Measurements from ENCODE around the gene MTHFD2L.

MTHFD2L gene

GRCh38 chr4:74157154-74157553, 764 bp upstream of the MTHFD2L start:
- no peak for DNase-seq
- Histone ChIP-seq H3K9me3 (replicated peaks; ENCODE audit: insufficient read depth, low read length) (no peaks in the 10 kb centered on the region), H2AFZ (ENCODE audit: low read length) (peak overlapping the region; percentile 92), H3K79me2 (ENCODE audit: low read length) (peaks cover 39% of the 10 kb centered on the region), H3K36me3 (replicated peaks; ENCODE audit: insufficient read depth, low read length) (peaks cover 9% of the 10 kb centered on the region), H3K4me2 (ENCODE audit: low read depth, low read length) (peak overlapping the region; percentile 87), H3F3A (ENCODE audit: insufficient read depth, low read length) (no peaks in the 10 kb centered on the region), H3K27me3 (replicated peaks; ENCODE audit: insufficient read depth, low read length) (no peaks in the 10 kb centered on the region), H3K9ac (ENCODE audit: low read length) (peak overlapping the region; percentile 73; the same call in 1 of the 2 replicates), H3K4me1 (ENCODE audit: low read length) (peaks cover 8% of the 10 kb centered on the region), H4K20me1 (ENCODE audit: insufficient read depth, low read length) (no peaks in the 10 kb centered on the region), H3K27ac (ENCODE audit: low read length) (no peak overlapping the region), H3K4me3 (ENCODE audit: low read length) (peak overlapping the region; percentile 86; the same call in 1 of the 2 replicates), H3K9me2 (replicated peaks; ENCODE audit: insufficient read depth, low read length) (no peaks in the 10 kb centered on the region)
- TF ChIP-seq EZH2phosphoT487 (IDR thresholded peaks at IDR 0.05; ENCODE audit: low read length) (no peak), EZH2 (optimal IDR thresholded peaks at IDR 0.05; ENCODE audit: low read depth, low read length) (no peak)
- TF ChIP-seq, protein P1, sequence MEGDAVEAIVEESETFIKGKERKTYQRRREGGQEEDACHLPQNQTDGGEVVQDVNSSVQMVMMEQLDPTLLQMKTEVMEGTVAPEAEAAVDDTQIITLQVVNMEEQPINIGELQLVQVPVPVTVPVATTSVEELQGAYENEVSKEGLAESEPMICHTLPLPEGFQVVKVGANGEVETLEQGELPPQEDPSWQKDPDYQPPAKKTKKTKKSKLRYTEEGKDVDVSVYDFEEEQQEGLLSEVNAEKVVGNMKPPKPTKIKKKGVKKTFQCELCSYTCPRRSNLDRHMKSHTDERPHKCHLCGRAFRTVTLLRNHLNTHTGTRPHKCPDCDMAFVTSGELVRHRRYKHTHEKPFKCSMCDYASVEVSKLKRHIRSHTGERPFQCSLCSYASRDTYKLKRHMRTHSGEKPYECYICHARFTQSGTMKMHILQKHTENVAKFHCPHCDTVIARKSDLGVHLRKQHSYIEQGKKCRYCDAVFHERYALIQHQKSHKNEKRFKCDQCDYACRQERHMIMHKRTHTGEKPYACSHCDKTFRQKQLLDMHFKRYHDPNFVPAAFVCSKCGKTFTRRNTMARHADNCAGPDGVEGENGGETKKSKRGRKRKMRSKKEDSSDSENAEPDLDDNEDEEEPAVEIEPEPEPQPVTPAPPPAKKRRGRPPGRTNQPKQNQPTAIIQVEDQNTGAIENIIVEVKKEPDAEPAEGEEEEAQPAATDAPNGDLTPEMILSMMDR (IDR thresholded peaks at IDR 0.05; ENCODE audit: low read length): no peak

GRCh38 chr4:74158466-74159142, 686 bp downstream of the MTHFD2L start:
- Histone ChIP-seq H3F3A (ENCODE audit: insufficient read depth, low read length) (no peaks in the 10 kb centered on the region), H4K20me1 (ENCODE audit: insufficient read depth, low read length) (no peaks in the 10 kb centered on the region), H3K4me2 (ENCODE audit: low read depth, low read length) (peak overlapping the region; percentile 99), H3K9ac (ENCODE audit: low read length) (peak overlapping the region; percentile 73), H3K27ac (ENCODE audit: low read length) (no peak overlapping the region; the same call in 1 of the 2 replicates), H3K4me3 (ENCODE audit: low read length) (peak overlapping the region; percentile 86), H3K36me3 (replicated peaks; ENCODE audit: insufficient read depth, low read length) (peaks cover 14% of the 10 kb centered on the region), H3K9me3 (replicated peaks; ENCODE audit: insufficient read depth, low read length) (no peaks in the 10 kb centered on the region), H3K79me2 (ENCODE audit: low read length) (peaks cover 40% of the 10 kb centered on the region), H2AFZ (ENCODE audit: low read length) (peak overlapping the region; percentile 72; the same call in 1 of the 2 replicates), H3K27me3 (replicated peaks; ENCODE audit: insufficient read depth, low read length) (no peaks in the 10 kb centered on the region), H3K4me1 (ENCODE audit: low read length) (peaks cover 8% of the 10 kb centered on the region), H3K9me2 (replicated peaks; ENCODE audit: insufficient read depth, low read length) (no peaks in the 10 kb centered on the region)
- TF ChIP-seq, protein P1 (IDR thresholded peaks at IDR 0.05; ENCODE audit: low read length): no peak
- TF ChIP-seq EZH2 (optimal IDR thresholded peaks at IDR 0.05; ENCODE audit: low read depth, low read length) (no peak), EZH2phosphoT487 (IDR thresholded peaks at IDR 0.05; ENCODE audit: low read length) (no peak)
- DNase-seq: no peak

DNA sequence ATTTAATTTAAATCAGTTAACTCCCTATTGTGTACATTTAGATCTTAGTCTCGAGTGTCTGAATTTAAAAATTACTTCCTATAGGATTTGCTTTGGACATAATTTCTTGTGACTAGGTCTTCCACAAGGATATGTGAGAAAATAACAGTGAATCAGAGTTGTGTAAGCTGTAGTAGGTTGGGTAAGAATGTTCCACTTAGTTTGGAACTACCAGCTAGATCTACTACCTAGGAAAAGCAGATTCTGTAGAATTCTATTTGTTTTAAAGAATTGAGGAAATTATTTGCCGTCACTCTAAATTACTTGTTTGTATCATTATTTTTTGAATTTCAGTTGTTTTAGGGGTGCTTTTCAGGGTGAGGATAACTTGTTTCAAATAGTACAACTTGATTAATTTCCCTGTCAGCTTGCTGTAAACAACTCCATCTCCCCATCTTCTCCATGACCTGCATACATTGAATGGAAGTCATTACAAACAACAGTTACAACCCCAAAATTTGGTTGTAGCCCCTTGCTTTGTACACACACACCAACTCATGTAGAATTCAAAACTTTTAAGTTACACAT, 1.3 kb downstream of the MTHFD2L start:
- H3K27me3 ChIP-seq (replicated peaks; ENCODE audit: insufficient read depth, low read length): no peaks in the 10 kb centered on the region

More for the DNA sequence above, 1.3 kb downstream of the MTHFD2L start:
- Histone ChIP-seq H3K4me1 (ENCODE audit: low read length) (peaks cover 8% of the 10 kb centered on the region), H3K9ac (ENCODE audit: low read length) (no peak overlapping the region), H3K9me2 (replicated peaks; ENCODE audit: insufficient read depth, low read length) (no peaks in the 10 kb centered on the region), H3K36me3 (replicated peaks; ENCODE audit: insufficient read depth, low read length) (peaks cover 14% of the 10 kb centered on the region), H3K9me3 (replicated peaks; ENCODE audit: insufficient read depth, low read length) (no peaks in the 10 kb centered on the region), H3K4me3 (ENCODE audit: low read length) (peak overlapping the region; percentile 86), H3F3A (ENCODE audit: insufficient read depth, low read length) (no peaks in the 10 kb centered on the region), H2AFZ (ENCODE audit: low read length) (no peak overlapping the region), H4K20me1 (ENCODE audit: insufficient read depth, low read length) (no peaks in the 10 kb centered on the region), H3K27ac (ENCODE audit: low read length) (no peak overlapping the region), H3K4me2 (ENCODE audit: low read depth, low read length) (peak overlapping the region; percentile 99), H3K79me2 (ENCODE audit: low read length) (peaks cover 40% of the 10 kb centered on the region)
- TF ChIP-seq EZH2 (optimal IDR thresholded peaks at IDR 0.05; ENCODE audit: low read depth, low read length) (no peak), EZH2phosphoT487 (IDR thresholded peaks at IDR 0.05; ENCODE audit: low read length) (no peak)
- TF ChIP-seq, protein P1 (IDR thresholded peaks at IDR 0.05; ENCODE audit: low read length): no peak
- DNase-seq: no peak

All from MM.1S (cell line).